HEK293 (cell line): ENCODE results near the gene SUGP2.

Experiments
- CTCF ChIA-PET: fragments of 350-600 bp; formaldehyde crosslinking; extraction: SDS; loops from one replicate; lab custom pipeline; 2021; ENCODE audit warnings: antibody characterized with exemption; lab: Yijun Ruan, JAX
- POLR2A ChIA-PET: fragments of 300-600 bp; formaldehyde crosslinking; extraction: SDS; loops from one replicate; lab custom pipeline; 2020; ENCODE audit warnings: antibody characterized with exemption, inconsistent platforms; lab: Yijun Ruan, JAX
- H3K27ac ChIP-seq: fragments of 200-500 bp; sonication (Bioruptor generic); 2 replicates; pipeline ENCODE4 v1.5.1; 2014; ENCODE audit warnings: low read depth, low read length, control low read depth, inconsistent platforms; ENCODE audit errors: extremely low read depth
- H3K36me3 ChIP-seq, 2 experiments: fragments of 200-500 bp in 1 of 2; sonication (Bioruptor generic) in 1 of 2; 1 replicate in 1 of 2; 2 replicates in 1 of 2; pipeline ENCODE4 v1.5.1; 2014 to 2017; ENCODE audit warnings: inconsistent platforms in 2 of 2, low read length in 2 of 2; ENCODE audit not compliant: control insufficient read depth in 2 of 2, insufficient read depth in 1 of 2
- H3K4me1 ChIP-seq: fragments of 200-500 bp; sonication (Bioruptor generic); 2 replicates; pipeline ENCODE4 v1.5.1; 2014; ENCODE audit warnings: mild to moderate bottlenecking, low read length, inconsistent platforms; ENCODE audit not compliant: control insufficient read depth, insufficient read depth
- H3K4me3 ChIP-seq: 2 replicates; pipeline ENCODE4 v1.5.1; 2011; ENCODE audit warnings: low read depth, mild to moderate bottlenecking, control low read depth, low read length, moderate library complexity
- H3K9me3 ChIP-seq: fragments of 200-500 bp; sonication (Bioruptor generic); 2 replicates; pipeline ENCODE4 v1.5.1; 2014; ENCODE audit warnings: low read depth, low read length, inconsistent platforms; ENCODE audit not compliant: control insufficient read depth, insufficient read depth
- BCL11B ChIP-seq: fragments of 450-650 bp; formaldehyde crosslinking; IDR thresholded peaks from 2 replicates; pipeline ENCODE4 v1.5.1; 2016; ENCODE audit warnings: low read depth, missing biosample characterization, missing genetic modification characterization
- EGR2 ChIP-seq: fragments of 450-650 bp; formaldehyde crosslinking; IDR thresholded peaks from 2 replicates; pipeline ENCODE4 v1.5.1; 2016; ENCODE audit warnings: low read depth, missing biosample characterization, missing genetic modification characterization
- SALL2 ChIP-seq: fragments of 450-650 bp; formaldehyde crosslinking; IDR thresholded peaks from 2 replicates; pipeline ENCODE4 v1.5.0; 2017; ENCODE audit warnings: missing biosample characterization, mild to moderate bottlenecking, missing genetic modification characterization, borderline replicate concordance
- SETDB1 ChIP-seq: IDR thresholded peaks from one replicate; pipeline ENCODE4 v1.6.1; 2017; ENCODE audit warnings: mild to moderate bottlenecking, low read length, moderate library complexity, mixed read lengths; ENCODE audit not compliant: insufficient read length
- SP7 ChIP-seq: fragments of 450-650 bp; formaldehyde crosslinking; IDR thresholded peaks from 2 replicates; pipeline ENCODE4 v1.5.1; 2016; ENCODE audit warnings: missing biosample characterization, missing genetic modification characterization
- TRIM28 ChIP-seq: IDR thresholded peaks from 2 replicates; pipeline ENCODE4 v1.6.1; 2011; ENCODE audit warnings: low read length, control low read depth, borderline replicate concordance
- YY1 ChIP-seq: fragments of 450-650 bp; formaldehyde crosslinking; IDR thresholded peaks from 2 replicates; pipeline ENCODE4 v1.5.1; 2018; ENCODE audit warnings: missing biosample characterization, missing genetic modification characterization
- ZFP3 ChIP-seq: fragments of 450-650 bp; formaldehyde crosslinking; IDR thresholded peaks from 2 replicates; pipeline ENCODE4 v1.5.1; 2016; ENCODE audit warnings: low read depth, missing biosample characterization, missing genetic modification characterization
- ZNF114 ChIP-seq: fragments of 450-650 bp; formaldehyde crosslinking; IDR thresholded peaks from 2 replicates; pipeline ENCODE4 v1.5.0; 2017; ENCODE audit warnings: missing biosample characterization, missing genetic modification characterization
- ZNF138 ChIP-seq: fragments of 450-650 bp; formaldehyde crosslinking; IDR thresholded peaks from 2 replicates; pipeline ENCODE4 v1.5.1; 2016; ENCODE audit warnings: missing biosample characterization, missing genetic modification characterization, borderline replicate concordance
- ZNF169 ChIP-seq: fragments of 450-650 bp; formaldehyde crosslinking; IDR thresholded peaks from 2 replicates; pipeline ENCODE4 v1.5.1; 2016; ENCODE audit warnings: missing biosample characterization, missing genetic modification characterization
- ZNF2 ChIP-seq: fragments of 450-650 bp; formaldehyde crosslinking; IDR thresholded peaks from 2 replicates; pipeline ENCODE4 v1.5.1; 2016; ENCODE audit warnings: missing biosample characterization, missing genetic modification characterization
- ZNF202 ChIP-seq: fragments of 450-650 bp; formaldehyde crosslinking; IDR thresholded peaks from 2 replicates; pipeline ENCODE4 v1.5.1; 2016; ENCODE audit warnings: missing biosample characterization, missing genetic modification characterization, borderline replicate concordance
- ZNF292 ChIP-seq: fragments of 450-650 bp; formaldehyde crosslinking; IDR thresholded peaks from 2 replicates; pipeline ENCODE4 v1.5.1; 2016; ENCODE audit warnings: low read depth, missing biosample characterization, missing genetic modification characterization, borderline replicate concordance
- ZNF335 ChIP-seq: fragments of 450-650 bp; formaldehyde crosslinking; conservative IDR thresholded peaks from 2 replicates; pipeline ENCODE4 v1.5.1; 2016; ENCODE audit warnings: missing biosample characterization, missing genetic modification characterization
- ZNF354C ChIP-seq: fragments of 450-650 bp; formaldehyde crosslinking; IDR thresholded peaks from 2 replicates; pipeline ENCODE4 v1.5.1; 2016; ENCODE audit warnings: missing biosample characterization, missing genetic modification characterization, low read depth, borderline replicate concordance
- ZNF366 ChIP-seq: fragments of 450-650 bp; formaldehyde crosslinking; conservative IDR thresholded peaks from 2 replicates; pipeline ENCODE4 v1.5.1; 2016; ENCODE audit warnings: missing biosample characterization, missing genetic modification characterization
- ZNF37A ChIP-seq: fragments of 450-650 bp; IDR thresholded peaks from 2 replicates; pipeline ENCODE4 v1.5.1; 2018; ENCODE audit warnings: missing biosample characterization, missing genetic modification characterization
- ZNF416 ChIP-seq: fragments of 450-650 bp; formaldehyde crosslinking; IDR thresholded peaks from 2 replicates; pipeline ENCODE4 v1.5.1; 2016; ENCODE audit warnings: missing biosample characterization, missing genetic modification characterization
- ZNF473 ChIP-seq: fragments of 450-650 bp; formaldehyde crosslinking; IDR thresholded peaks from 2 replicates; pipeline ENCODE4 v1.5.1; 2017; ENCODE audit warnings: missing biosample characterization, missing genetic modification characterization
- ZNF521 ChIP-seq: fragments of 450-650 bp; formaldehyde crosslinking; IDR thresholded peaks from 2 replicates; pipeline ENCODE4 v1.5.1; 2017; ENCODE audit warnings: missing biosample characterization, mild to moderate bottlenecking, missing genetic modification characterization
- ZNF561 ChIP-seq: fragments of 450-650 bp; IDR thresholded peaks from 2 replicates; pipeline ENCODE4 v1.5.1; 2018; ENCODE audit warnings: missing biosample characterization, missing genetic modification characterization, borderline replicate concordance
- ZNF600 ChIP-seq: fragments of 450-650 bp; formaldehyde crosslinking; IDR thresholded peaks from 2 replicates; pipeline ENCODE4 v1.5.1; 2016; ENCODE audit warnings: missing biosample characterization, missing genetic modification characterization
- ZNF626 ChIP-seq: fragments of 450-650 bp; sonication (Bioruptor Pico); formaldehyde crosslinking; IDR thresholded peaks from 2 replicates; pipeline ENCODE4 v1.5.1; 2018; ENCODE audit warnings: missing biosample characterization, missing genetic modification characterization, inconsistent platforms
- ZNF654 ChIP-seq: fragments of 450-650 bp; formaldehyde crosslinking; IDR thresholded peaks from 2 replicates; pipeline ENCODE4 v1.5.1; 2016; ENCODE audit warnings: low read depth, missing biosample characterization, missing genetic modification characterization
- ZNF791 ChIP-seq: fragments of 450-650 bp; formaldehyde crosslinking; IDR thresholded peaks from 2 replicates; pipeline ENCODE4 v1.5.1; 2016; ENCODE audit warnings: missing biosample characterization, missing genetic modification characterization
- ZNF843 ChIP-seq: fragments of 450-650 bp; formaldehyde crosslinking; IDR thresholded peaks from 2 replicates; pipeline ENCODE4 v1.5.1; 2016; ENCODE audit warnings: missing biosample characterization, missing genetic modification characterization
- ZSCAN30 ChIP-seq: fragments of 450-650 bp; IDR thresholded peaks from 2 replicates; pipeline ENCODE4 v1.5.1; 2018; ENCODE audit warnings: missing biosample characterization, mild to moderate bottlenecking, missing genetic modification characterization, moderate library complexity
- TF ChIP-seq, protein P1 (sequence below): fragments of 450-650 bp; formaldehyde crosslinking; IDR thresholded peaks from 2 replicates; pipeline ENCODE4 v1.5.1; 2016; ENCODE audit warnings: missing biosample characterization, missing genetic modification characterization
- TF ChIP-seq, protein P2 (sequence below): fragments of 450-650 bp; formaldehyde crosslinking; IDR thresholded peaks from 2 replicates; pipeline ENCODE4 v1.5.1; 2016; ENCODE audit warnings: missing biosample characterization, missing genetic modification characterization
- TF ChIP-seq, protein P3 (sequence below): fragments of 450-650 bp; formaldehyde crosslinking; IDR thresholded peaks from 2 replicates; pipeline ENCODE4 v1.5.1; 2016; ENCODE audit warnings: missing biosample characterization, missing genetic modification characterization

The SUGP2 gene

DNA sequence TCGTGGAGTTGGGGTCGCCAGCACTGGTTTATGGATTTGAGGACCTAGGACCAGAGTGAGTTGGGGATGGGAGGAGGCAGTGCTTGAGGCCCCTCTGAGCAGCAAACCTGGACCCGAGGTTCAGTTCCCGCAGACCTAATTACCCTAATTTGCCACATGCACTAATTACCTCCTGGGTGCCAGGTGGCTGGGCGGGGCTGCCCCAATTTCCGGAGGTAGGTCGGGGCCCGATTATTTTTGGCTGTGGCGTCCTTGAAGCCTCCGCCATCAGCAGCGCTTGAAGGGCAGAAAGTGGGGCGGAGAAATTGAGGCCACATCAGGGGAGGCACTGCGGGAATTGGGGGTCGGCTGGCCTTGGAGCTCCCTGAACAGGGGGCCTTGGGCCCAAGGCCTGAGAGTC, 86.4 kb downstream of the SUGP2 start:
- no peaks in the 10 kb centered on the region for H3K4me1 ChIP-seq
- no peaks in the 10 kb centered on the region for H3K9me3 ChIP-seq
- H3K27ac ChIP-seq, result no peak overlapping the region
- no peak overlapping the region for H3K4me3 ChIP-seq
- POLR2A ChIA-PET, result no interaction called here
- no peaks in the 10 kb centered on the region for H3K36me3 ChIP-seq
- TF ChIP-seq ZNF843 (no peak), ZNF626 (tag by site-specific recombination) (no peak), ZSCAN30 (no peak), ZNF654 (no peak), ZNF791 (tag by site-specific recombination) (no peak), ZNF335 (no peak), ZNF561 (no peak), SETDB1 (no peak), ZNF600 (tag by site-specific recombination) (no peak), ZNF138 (tag by site-specific recombination) (no peak), ZNF292 (no peak), ZNF37A (tag by site-specific recombination) (no peak)
- TF ChIP-seq, protein P1, sequence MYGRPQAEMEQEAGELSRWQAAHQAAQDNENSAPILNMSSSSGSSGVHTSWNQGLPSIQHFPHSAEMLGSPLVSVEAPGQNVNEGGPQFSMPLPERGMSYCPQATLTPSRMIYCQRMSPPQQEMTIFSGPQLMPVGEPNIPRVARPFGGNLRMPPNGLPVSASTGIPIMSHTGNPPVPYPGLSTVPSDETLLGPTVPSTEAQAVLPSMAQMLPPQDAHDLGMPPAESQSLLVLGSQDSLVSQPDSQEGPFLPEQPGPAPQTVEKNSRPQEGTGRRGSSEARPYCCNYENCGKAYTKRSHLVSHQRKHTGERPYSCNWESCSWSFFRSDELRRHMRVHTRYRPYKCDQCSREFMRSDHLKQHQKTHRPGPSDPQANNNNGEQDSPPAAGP (tag by site-specific recombination), result no peak
- TF ChIP-seq, protein P2, sequence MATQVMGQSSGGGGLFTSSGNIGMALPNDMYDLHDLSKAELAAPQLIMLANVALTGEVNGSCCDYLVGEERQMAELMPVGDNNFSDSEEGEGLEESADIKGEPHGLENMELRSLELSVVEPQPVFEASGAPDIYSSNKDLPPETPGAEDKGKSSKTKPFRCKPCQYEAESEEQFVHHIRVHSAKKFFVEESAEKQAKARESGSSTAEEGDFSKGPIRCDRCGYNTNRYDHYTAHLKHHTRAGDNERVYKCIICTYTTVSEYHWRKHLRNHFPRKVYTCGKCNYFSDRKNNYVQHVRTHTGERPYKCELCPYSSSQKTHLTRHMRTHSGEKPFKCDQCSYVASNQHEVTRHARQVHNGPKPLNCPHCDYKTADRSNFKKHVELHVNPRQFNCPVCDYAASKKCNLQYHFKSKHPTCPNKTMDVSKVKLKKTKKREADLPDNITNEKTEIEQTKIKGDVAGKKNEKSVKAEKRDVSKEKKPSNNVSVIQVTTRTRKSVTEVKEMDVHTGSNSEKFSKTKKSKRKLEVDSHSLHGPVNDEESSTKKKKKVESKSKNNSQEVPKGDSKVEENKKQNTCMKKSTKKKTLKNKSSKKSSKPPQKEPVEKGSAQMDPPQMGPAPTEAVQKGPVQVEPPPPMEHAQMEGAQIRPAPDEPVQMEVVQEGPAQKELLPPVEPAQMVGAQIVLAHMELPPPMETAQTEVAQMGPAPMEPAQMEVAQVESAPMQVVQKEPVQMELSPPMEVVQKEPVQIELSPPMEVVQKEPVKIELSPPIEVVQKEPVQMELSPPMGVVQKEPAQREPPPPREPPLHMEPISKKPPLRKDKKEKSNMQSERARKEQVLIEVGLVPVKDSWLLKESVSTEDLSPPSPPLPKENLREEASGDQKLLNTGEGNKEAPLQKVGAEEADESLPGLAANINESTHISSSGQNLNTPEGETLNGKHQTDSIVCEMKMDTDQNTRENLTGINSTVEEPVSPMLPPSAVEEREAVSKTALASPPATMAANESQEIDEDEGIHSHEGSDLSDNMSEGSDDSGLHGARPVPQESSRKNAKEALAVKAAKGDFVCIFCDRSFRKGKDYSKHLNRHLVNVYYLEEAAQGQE (tag by site-specific recombination), result no peak
- TF ChIP-seq, protein P3, sequence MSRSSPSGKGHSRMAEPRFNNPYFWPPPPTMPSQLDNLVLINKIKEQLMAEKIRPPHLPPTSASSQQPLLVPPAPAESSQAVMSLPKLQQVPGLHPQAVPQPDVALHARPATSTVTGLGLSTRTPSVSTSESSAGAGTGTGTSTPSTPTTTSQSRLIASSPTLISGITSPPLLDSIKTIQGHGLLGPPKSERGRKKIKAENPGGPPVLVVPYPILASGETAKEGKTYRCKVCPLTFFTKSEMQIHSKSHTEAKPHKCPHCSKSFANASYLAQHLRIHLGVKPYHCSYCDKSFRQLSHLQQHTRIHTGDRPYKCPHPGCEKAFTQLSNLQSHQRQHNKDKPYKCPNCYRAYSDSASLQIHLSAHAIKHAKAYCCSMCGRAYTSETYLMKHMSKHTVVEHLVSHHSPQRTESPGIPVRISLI, result no peak
- CTCF ChIA-PET, result no interaction called here

DNA sequence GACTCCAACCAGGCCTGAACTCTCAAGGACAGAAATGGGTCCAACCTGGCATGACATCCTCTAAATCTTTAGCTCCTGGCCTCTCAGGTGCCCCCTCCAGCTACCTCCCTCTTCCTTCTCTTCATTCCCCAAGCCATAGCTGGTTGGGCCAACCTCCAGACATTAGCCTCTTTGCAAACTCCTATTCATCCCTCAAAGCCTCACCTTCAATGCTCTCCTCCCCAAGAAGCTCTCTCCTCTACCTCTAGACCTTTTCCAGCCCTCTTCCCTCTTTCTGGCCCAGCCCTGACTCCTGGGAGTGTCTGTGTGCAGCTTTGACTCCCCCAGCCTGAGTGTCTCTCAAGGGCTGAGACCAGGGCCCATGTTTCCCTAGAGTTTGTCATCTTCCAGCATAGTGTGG, 87.0 kb downstream of the SUGP2 start:
- no peak overlapping the region for H3K4me3 ChIP-seq
- H3K27ac ChIP-seq, result no peak overlapping the region
- H3K4me1 ChIP-seq, result no peaks in the 10 kb centered on the region
- CTCF ChIA-PET, result interaction anchor here (0.5 to 4.5 kb wide), 2 partner anchors 41 to 193 kb away, joined by 3 to 23 read pairs; no protein-coding TSS in a partner anchor
- no peaks in the 10 kb centered on the region for H3K36me3 ChIP-seq
- no peaks in the 10 kb centered on the region for H3K9me3 ChIP-seq
- POLR2A ChIA-PET, result no interaction called here
- TF ChIP-seq TRIM28 (no peak), ZFP3 (peak; percentile 93)
- TF ChIP-seq, all 188 proteins: peak for 1

DNA sequence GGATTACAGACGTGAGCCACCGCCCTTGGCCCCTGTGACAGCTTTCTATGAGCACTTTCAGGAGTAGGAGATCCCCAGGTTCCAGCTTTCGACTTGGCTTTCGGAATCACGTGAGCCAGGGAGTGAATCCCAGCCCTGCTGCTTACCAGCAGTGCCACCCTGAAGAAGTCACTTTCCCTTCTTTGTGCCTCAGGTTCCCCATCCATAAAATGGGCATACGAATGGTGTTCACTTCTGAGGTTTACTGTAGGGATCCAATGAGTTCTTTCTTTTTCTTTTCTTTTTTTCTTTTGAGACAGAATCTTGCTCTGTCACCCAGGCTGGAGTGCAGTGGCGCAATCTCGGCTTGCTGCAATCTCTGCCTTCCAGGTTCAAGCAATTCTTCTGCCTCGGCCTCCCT, 88.0 kb downstream of the SUGP2 start:
- POLR2A ChIA-PET, result interaction anchor here (0.6 kb wide), 1 partner anchor 213 kb away, joined by 8 read pairs; no protein-coding TSS in a partner anchor
- H3K4me1 ChIP-seq, result no peaks in the 10 kb centered on the region
- H3K36me3 ChIP-seq, result no peaks in the 10 kb centered on the region
- H3K4me3 ChIP-seq, result no peak overlapping the region
- H3K27ac ChIP-seq, result no peak overlapping the region
- no peaks in the 10 kb centered on the region for H3K9me3 ChIP-seq
- CTCF ChIA-PET, result interaction anchor here (4.5 kb wide), 1 partner anchor 42 kb away, joined by 23 read pairs; no protein-coding TSS in a partner anchor
- TF ChIP-seq ZNF416 (tag by site-specific recombination), result no peak
- TF ChIP-seq BCL11B (tag by site-specific recombination), result no peak
- TF ChIP-seq SALL2, result no peak
- no peak for TF ChIP-seq ZNF114
- TF ChIP-seq ZNF521 (tag by site-specific recombination), result no peak
- no peak for TF ChIP-seq ZNF169 (tag by site-specific recombination)
- TF ChIP-seq YY1 (tag by site-specific recombination), result no peak
- no peak for TF ChIP-seq ZNF354C
- no peak for TF ChIP-seq ZNF202
- no peak for TF ChIP-seq EGR2
- TF ChIP-seq ZNF366 (tag by site-specific recombination), result no peak
- no peak for TF ChIP-seq ZNF2 (tag by site-specific recombination)
- no peak for TF ChIP-seq ZNF138 (tag by site-specific recombination)
- no peak for TF ChIP-seq ZNF473 (tag by site-specific recombination)
- no peak for TF ChIP-seq SP7
